ENCODE measurements around the gene ADAM15.

DNA sequence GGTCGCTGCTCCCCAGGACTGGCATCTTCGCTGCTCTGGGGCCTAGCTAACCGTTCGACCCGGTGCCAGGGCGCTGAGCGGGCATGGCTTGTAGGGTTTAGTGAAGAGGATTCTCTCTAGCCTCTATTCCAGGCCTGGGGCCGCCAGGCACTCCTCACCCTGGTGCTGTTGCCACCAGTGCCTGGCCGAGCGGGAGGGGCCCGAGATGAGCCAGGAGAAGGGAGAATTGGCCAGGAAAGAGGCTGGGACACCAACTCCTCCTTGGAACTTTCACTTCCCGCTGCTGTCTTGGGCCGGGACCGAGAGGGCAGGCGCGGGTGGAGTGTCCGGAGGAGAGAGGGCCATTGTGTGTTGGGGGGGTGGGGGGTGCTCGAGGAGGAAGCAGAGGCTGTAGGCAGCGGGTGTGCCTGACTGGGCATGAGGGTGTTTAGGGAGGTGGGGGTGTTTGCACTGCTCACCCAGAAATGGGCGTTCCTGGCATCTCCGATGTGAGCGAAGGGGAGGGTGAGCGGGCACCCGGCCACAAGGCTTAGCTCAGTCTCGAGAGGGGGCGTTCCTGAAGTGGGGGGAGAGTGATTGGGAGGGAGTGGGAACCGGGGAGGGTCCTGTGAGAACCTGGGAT is 772 bp downstream of the ADAM15 start:
- TF ChIP-seq, protein P1, sequence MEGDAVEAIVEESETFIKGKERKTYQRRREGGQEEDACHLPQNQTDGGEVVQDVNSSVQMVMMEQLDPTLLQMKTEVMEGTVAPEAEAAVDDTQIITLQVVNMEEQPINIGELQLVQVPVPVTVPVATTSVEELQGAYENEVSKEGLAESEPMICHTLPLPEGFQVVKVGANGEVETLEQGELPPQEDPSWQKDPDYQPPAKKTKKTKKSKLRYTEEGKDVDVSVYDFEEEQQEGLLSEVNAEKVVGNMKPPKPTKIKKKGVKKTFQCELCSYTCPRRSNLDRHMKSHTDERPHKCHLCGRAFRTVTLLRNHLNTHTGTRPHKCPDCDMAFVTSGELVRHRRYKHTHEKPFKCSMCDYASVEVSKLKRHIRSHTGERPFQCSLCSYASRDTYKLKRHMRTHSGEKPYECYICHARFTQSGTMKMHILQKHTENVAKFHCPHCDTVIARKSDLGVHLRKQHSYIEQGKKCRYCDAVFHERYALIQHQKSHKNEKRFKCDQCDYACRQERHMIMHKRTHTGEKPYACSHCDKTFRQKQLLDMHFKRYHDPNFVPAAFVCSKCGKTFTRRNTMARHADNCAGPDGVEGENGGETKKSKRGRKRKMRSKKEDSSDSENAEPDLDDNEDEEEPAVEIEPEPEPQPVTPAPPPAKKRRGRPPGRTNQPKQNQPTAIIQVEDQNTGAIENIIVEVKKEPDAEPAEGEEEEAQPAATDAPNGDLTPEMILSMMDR (IDR thresholded peaks at IDR 0.05): no peak
- TF ChIP-seq POLR2A (IDR thresholded peaks at IDR 0.05): no peak

Measured in lower leg skin (tissue), 3 donors.